HG03378 (cell line): ENCODE data around the gene SRA1.
A peak's percentile ranks its signal among the peaks of the same experiment; 100 is the strongest.
"Not testable (repeated sequence)": the region's sequence is repeated elsewhere in the genome, so short reads cannot be mapped to it uniquely, and the experiment has no call there.

Experiments
- ATAC-seq: cut with Tn5 transposase; IDR thresholded peaks from one replicate; pipeline ENCODE4 v1.9.1; 2021; ENCODE audit warnings: mild to moderate bottlenecking, moderate library complexity; ENCODE audit not compliant: unreplicated experiment

The SRA1 gene

GRCh38 chr5:140557136-140557805 is at the start of gene SRA1:
SRA1 (minus strand) TSS chr5:140557473; CDS start chr5:140557452, 21 bp downstream.
- peak; percentile 87 for ATAC-seq

DNA sequence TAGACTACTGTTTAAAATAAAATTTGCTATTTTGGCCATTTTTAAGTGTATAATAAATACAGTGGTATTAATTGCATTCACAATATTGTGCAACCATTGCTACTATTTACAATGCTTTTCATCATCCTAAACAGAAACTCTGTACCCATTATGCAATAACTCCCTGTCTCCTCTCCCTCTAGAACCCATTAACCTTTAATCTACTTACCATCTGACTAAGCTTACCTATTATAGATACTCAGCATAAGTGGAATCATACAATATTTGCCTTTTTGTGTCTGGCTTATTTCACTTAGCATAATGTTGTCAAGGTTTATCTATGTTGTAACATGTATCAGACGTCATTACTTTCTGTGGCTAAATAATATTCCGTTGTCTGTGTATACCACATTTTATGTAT is 49.8 kb upstream of the SRA1 start:
- no peak for ATAC-seq

GRCh38 chr5:140605879-140606278 is 48.6 kb upstream of the SRA1 start:
- ATAC-seq: no peak

GRCh38 chr5:140603734-140604133 is 46.5 kb upstream of the SRA1 start:
- ATAC-seq: no peak

- ATAC-seq: not testable (repeated sequence)
These were observed 46.1 kb upstream of the SRA1 start for GRCh38 chr5:140603446-140603698.

DNA sequence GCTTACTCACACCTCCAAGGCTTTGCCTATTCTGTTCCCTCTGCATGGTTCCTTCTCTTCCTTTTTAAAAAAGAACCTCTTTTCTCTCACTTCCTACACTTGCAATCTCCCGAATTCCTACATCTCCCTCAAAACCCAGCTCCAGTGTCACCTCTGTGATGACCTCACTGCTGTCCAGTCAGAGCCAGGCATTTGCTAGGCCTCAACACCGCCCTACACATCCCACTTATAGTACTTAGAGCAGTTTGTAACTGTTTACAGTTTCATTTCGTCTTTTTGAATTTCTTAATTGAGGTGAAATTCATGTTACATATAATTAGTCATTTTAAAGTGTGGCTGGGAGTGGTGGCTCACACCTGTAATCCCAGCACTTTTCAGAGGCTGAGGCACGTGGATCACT is 44.9 kb upstream of the SRA1 start:
- ATAC-seq: no peak

GRCh38 chr5:140600096-140600495 is 42.8 kb upstream of the SRA1 start:
- no peak for ATAC-seq

DNA sequence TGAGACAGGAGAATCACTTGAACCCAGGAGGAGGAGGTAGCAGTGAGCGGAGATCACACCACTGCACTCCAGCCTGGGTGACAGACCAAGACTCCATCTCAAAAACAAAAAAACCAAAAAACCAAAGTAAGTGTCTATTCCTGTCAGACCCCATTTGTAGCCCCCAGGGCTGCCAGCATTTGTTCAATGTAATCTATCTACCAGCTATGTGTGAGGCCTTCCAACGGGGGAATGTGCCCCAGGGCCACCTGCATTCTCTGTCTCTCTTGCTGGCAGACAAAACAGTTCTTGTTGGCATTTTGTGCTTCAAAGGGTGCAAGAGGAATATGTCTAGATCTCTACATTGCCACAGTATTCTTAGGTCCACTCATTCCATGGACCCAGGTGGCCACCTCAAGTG is 41.6 kb upstream of the SRA1 start:
- no peak for ATAC-seq

- no peak for ATAC-seq
These were observed 39.1 kb upstream of the SRA1 start for GRCh38 chr5:140596321-140596741.

- ATAC-seq: no peak
These were observed 38.4 kb upstream of the SRA1 start for GRCh38 chr5:140595538-140596300.

GRCh38 chr5:140594169-140594568 is 36.9 kb upstream of the SRA1 start:
- ATAC-seq: no peak

- not testable (repeated sequence) for ATAC-seq
These were observed 35.8 kb upstream of the SRA1 start for GRCh38 chr5:140593070-140593469.

DNA sequence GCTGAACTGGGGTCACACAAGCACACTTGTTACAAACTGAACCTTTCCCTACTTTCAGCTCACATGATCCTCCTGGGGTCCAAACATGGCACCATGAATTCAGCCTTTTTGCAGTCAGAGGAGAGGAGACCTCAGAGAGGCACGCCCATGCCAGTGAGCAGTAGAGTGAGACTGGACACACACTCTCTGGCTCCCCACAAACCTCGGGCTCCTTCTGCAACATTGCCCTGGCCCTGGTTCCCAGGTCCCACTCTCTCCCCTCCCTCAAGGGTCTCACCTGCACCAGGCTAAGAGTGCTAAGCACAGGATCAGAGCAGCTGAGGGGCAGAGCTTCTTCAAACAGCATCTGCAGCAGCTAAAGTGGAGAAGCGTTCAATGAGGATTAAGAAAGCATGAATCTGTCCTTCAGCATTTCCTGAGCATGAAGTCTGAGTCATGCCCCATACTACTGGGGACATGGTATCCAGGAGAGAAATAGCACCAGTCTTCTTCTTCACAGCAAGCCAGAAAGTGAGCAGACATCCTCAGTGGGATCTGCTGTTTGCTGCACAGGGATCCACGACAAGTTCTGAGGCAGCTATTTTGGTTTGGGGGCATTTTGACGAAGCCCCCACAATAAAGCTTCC is 34.6 kb upstream of the SRA1 start:
- no peak for ATAC-seq

DNA sequence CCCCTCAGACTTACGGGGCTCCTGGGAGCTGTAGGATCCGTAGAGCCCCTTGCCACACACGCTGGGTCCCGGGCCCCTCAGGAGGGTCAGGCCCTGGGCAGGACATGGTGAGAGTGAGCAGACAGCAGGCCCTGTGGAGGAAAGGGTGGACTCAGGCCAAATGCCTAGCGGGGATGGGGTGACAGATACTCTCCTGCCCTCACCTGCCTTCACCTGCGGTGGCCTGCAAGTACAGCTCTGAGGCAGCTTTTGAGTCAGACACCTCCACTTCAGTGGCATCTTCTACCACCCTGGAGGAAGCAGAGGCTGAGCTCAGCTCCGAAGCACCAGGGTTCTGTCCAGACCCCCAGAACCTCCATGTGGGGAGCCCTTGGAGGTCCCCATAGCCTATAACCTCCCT is 33.6 kb upstream of the SRA1 start:
- no peak for ATAC-seq

- ATAC-seq: no peak
These were observed 31.2 kb upstream of the SRA1 start for GRCh38 chr5:140588311-140589070.

DNA sequence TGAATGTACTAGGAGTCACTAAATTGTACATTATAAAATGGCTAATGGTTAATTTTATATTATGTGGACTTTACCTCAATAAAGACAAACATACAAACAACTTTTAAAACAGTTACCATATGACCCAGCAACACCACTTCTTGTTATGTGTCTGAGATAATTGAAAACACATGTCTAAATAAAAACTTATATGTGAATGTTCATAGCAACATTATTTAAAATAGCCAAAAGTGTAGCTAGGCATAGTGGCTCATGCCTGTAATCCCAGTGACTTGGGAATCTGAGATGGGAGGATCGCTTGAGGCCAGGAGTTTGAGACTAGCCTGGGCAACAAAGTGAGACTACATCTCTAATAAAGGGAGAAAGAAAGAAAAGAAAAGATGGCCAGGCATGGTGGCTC is 30.2 kb upstream of the SRA1 start:
- no peak for ATAC-seq

- not testable (repeated sequence) for ATAC-seq
These were observed 22.0 kb upstream of the SRA1 start for GRCh38 chr5:140579188-140579747.

GRCh38 chr5:140576776-140577201 is 19.5 kb upstream of the SRA1 start:
- no peak for ATAC-seq

DNA sequence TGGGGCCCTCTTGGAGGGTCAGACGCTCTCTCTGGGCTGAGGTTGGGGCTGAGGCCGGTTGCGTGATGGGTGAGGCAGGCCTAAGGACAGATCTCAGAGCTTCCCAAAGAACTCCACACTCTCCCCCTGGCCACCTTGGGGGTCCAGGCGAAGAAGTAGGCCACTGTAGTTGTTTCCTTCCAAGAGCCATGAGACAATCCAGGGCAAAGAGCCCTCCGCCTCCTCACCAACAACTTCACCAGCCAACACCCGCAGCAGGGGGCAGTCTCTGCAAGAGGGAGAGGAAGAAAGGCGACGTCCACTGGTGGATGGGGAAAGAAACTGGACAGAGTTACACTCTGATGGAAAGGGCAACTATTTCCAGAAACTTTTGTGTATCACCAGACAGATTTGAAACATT is 18.0 kb upstream of the SRA1 start:
- ATAC-seq: no peak

- no peak for ATAC-seq
These were observed 16.9 kb upstream of the SRA1 start for GRCh38 chr5:140574165-140574564.

- no peak for ATAC-seq
These were observed 16.4 kb upstream of the SRA1 start for GRCh38 chr5:140573683-140574082.
